H9 (cell line): ENCODE data around the gene PEX16. TPM values are rescaled to one million over a fixed set of nuclear protein-coding genes. Genes with fewer than 3 reads are reported as not detected.

Experiments
- DNase-seq: peaks from one replicate; pipeline ENCODE4 v3.0.0-alpha.2; 2017
- H2AFZ ChIP-seq: one replicate; pipeline ENCODE4 v1.6.1; 2013; ENCODE audit warnings: mild to moderate bottlenecking, low read length, control low read depth, moderate library complexity
- H2AK5ac ChIP-seq: 2 replicates; pipeline ENCODE4 v1.6.1; 2013; ENCODE audit warnings: low read length, control low read depth, mixed read lengths; ENCODE audit not compliant: insufficient read length
- H2BK120ac ChIP-seq: one replicate; pipeline ENCODE4 v1.6.1; 2013; ENCODE audit warnings: low read depth, mild to moderate bottlenecking, low read length, control low read depth, inconsistent platforms; ENCODE audit not compliant: poor library complexity, severe bottlenecking
- H2BK12ac ChIP-seq: 2 replicates; pipeline ENCODE4 v1.6.1; 2013; ENCODE audit warnings: low read length, control low read depth, mixed read lengths, low read depth; ENCODE audit not compliant: insufficient read length
- H2BK15ac ChIP-seq: 2 replicates; pipeline ENCODE4 v1.6.1; 2013; ENCODE audit warnings: low read depth, low read length, control low read depth
- H2BK20ac ChIP-seq: one replicate; pipeline ENCODE4 v1.6.1; 2013; ENCODE audit warnings: low read depth, mild to moderate bottlenecking, low read length, control low read depth, inconsistent platforms; ENCODE audit not compliant: poor library complexity, severe bottlenecking
- H2BK5ac ChIP-seq: 2 replicates; pipeline ENCODE4 v1.6.1; 2013; ENCODE audit warnings: low read length, control low read depth, mixed read lengths; ENCODE audit not compliant: insufficient read length
- H3K14ac ChIP-seq: 2 replicates; pipeline ENCODE4 v1.6.1; 2013; ENCODE audit warnings: low read length, control low read depth; ENCODE audit not compliant: insufficient read depth
- H3K18ac ChIP-seq: 2 replicates; pipeline ENCODE4 v1.6.1; 2013; ENCODE audit warnings: low read depth, mild to moderate bottlenecking, mixed read lengths, low read length, control low read depth; ENCODE audit not compliant: insufficient read length
- H3K23ac ChIP-seq: 2 replicates; pipeline ENCODE4 v1.6.1; 2013; ENCODE audit warnings: low read length, control low read depth, mixed read lengths, low read depth; ENCODE audit not compliant: insufficient read length
- H3K23me2 ChIP-seq: 2 replicates; pipeline ENCODE4 v1.6.1; 2013; ENCODE audit warnings: low read depth, mild to moderate bottlenecking, mixed read lengths, low read length, control low read depth; ENCODE audit not compliant: insufficient read length, poor library complexity, severe bottlenecking
- H3K27ac ChIP-seq: 2 replicates; pipeline ENCODE4 v1.5.1; 2013; ENCODE audit warnings: low read length, control low read depth, mixed read lengths, low read depth; ENCODE audit not compliant: insufficient read length
- H3K27me3 ChIP-seq: 2 replicates; pipeline ENCODE4 v1.6.1; 2013; ENCODE audit warnings: low read length, control low read depth, inconsistent platforms; ENCODE audit not compliant: insufficient read depth
- H3K4ac ChIP-seq: 2 replicates; pipeline ENCODE4 v1.6.1; 2013; ENCODE audit warnings: low read depth, mild to moderate bottlenecking, control low read depth, inconsistent platforms, low read length, moderate library complexity
- H3K4me1 ChIP-seq: 2 replicates; pipeline ENCODE4 v1.6.1; 2013; ENCODE audit warnings: low read length, control low read depth, inconsistent platforms; ENCODE audit not compliant: insufficient read depth
- H3K4me2 ChIP-seq: 2 replicates; pipeline ENCODE4 v1.6.1; 2013; ENCODE audit warnings: low read length, control low read depth, mixed read lengths; ENCODE audit not compliant: insufficient read length, insufficient read depth
- H3K56ac ChIP-seq: 2 replicates; pipeline ENCODE4 v1.6.1; 2013; ENCODE audit warnings: low read depth, mild to moderate bottlenecking, mixed read lengths, low read length, control low read depth; ENCODE audit not compliant: insufficient read length
- H3K79me1 ChIP-seq: 2 replicates; pipeline ENCODE4 v1.6.1; 2013; ENCODE audit warnings: low read depth, mild to moderate bottlenecking, moderate library complexity, low read length, control low read depth, inconsistent platforms; ENCODE audit not compliant: insufficient read depth, poor library complexity, severe bottlenecking
- H3K79me2 ChIP-seq: 2 replicates; pipeline ENCODE4 v1.6.1; 2013; ENCODE audit warnings: low read length, control low read depth, inconsistent platforms; ENCODE audit not compliant: insufficient read depth
- H3K9ac ChIP-seq: 2 replicates; pipeline ENCODE4 v1.6.1; 2013; ENCODE audit warnings: low read length, control low read depth, mixed read lengths; ENCODE audit not compliant: insufficient read length; ENCODE audit errors: extremely low read depth
- H3K9me3 ChIP-seq: one replicate; pipeline ENCODE4 v1.6.1; 2013; ENCODE audit warnings: low read depth, low read length, inconsistent platforms; ENCODE audit not compliant: control insufficient read depth
- H3T11ph ChIP-seq: one replicate; pipeline ENCODE4 v1.6.1; 2013; ENCODE audit warnings: mild to moderate bottlenecking, low read length, control low read depth, inconsistent platforms
- H4K20me1 ChIP-seq: one replicate; pipeline ENCODE4 v1.6.1; 2013; ENCODE audit not compliant: control insufficient read depth, insufficient read length, insufficient read depth
- H4K5ac ChIP-seq: 2 replicates; pipeline ENCODE4 v1.6.1; 2013; ENCODE audit warnings: low read depth, mild to moderate bottlenecking, mixed read lengths, low read length, control low read depth; ENCODE audit not compliant: insufficient read length
- H4K8ac ChIP-seq: replicated peaks from 2 replicates; pipeline ENCODE4 v1.6.1; 2013; ENCODE audit warnings: low read length, control low read depth, mixed read lengths, low read depth; ENCODE audit not compliant: insufficient read length
- H4K91ac ChIP-seq: 2 replicates; pipeline ENCODE4 v1.6.1; 2013; ENCODE audit warnings: low read depth, mild to moderate bottlenecking, moderate library complexity, mixed read lengths, low read length, control low read depth; ENCODE audit not compliant: insufficient read length
- H3K27ac Mint-ChIP-seq, 3 experiments: 2 replicates in 2 of 3; 3 replicates in 1 of 3; pipeline ENCODE4 v1.8.0; 2020 to 2021; ENCODE audit warnings: mixed read lengths in 3 of 3, mild to moderate bottlenecking in 1 of 3, moderate library complexity in 1 of 3
- H3K27me3 Mint-ChIP-seq: 2 replicates; pipeline ENCODE4 v1.8.0; 2021; ENCODE audit warnings: low read depth, mild to moderate bottlenecking, moderate library complexity, mixed read lengths
- H3K36me3 Mint-ChIP-seq, 3 experiments: 2 replicates in 2 of 3; 3 replicates in 1 of 3; pipeline ENCODE4 v1.8.0; 2020 to 2021; ENCODE audit warnings: low read depth in 3 of 3, mixed read lengths in 3 of 3; ENCODE audit not compliant: insufficient read depth in 1 of 3
- H3K4me1 Mint-ChIP-seq, 2 experiments: 2 replicates each; pipeline ENCODE4 v1.8.0; 2020; ENCODE audit warnings: mixed read lengths in 2 of 2
- H3K4me3 Mint-ChIP-seq, 2 experiments: 2 replicates in 1 of 2; 3 replicates in 1 of 2; pipeline ENCODE4 v1.8.0; 2020 to 2021; ENCODE audit warnings: mild to moderate bottlenecking in 2 of 2, mixed read lengths in 2 of 2, moderate library complexity in 1 of 2
- H3K9me3 Mint-ChIP-seq, 2 experiments: 2 replicates in 1 of 2; 3 replicates in 1 of 2; pipeline ENCODE4 v1.8.0; 2020; ENCODE audit warnings: mild to moderate bottlenecking in 2 of 2, mixed read lengths in 2 of 2, moderate library complexity in 1 of 2
- WGBS: extraction: QIAGEN DNeasy Blood & Tissue Kit; methylation state at CpG from one replicate; pipeline ENCODE4 v1.1.7; 2013; ENCODE audit warnings: missing lambda C conversion rate, low lambda C conversion rate, mixed read lengths; ENCODE audit not compliant: insufficient read length; ENCODE audit errors: extremely low coverage; 5-methylcytosine and 5-hydroxymethylcytosine counted together
- total RNA-seq: library from RNA; stranded (reverse); gene quantifications from 2 replicates; pipeline ENCODE4 v1.2.1, GENCODE V29; 2021
- TF ChIP-seq, protein P1 (sequence below): fragments of 200-600 bp; sonication (generic); conservative IDR thresholded peaks from 3 replicates; pipeline ENCODE4 v1.8.0; 2021; ENCODE audit warnings: antibody characterized with exemption, mild to moderate bottlenecking

The PEX16 gene
- total RNA-seq, 1 experiment from 2014 or later = 30.8 TPM

GRCh38 chr11:45886816-45887520, 30.7 kb downstream of the PEX16 start:
- Histone ChIP-seq H2BK15ac (no peak overlapping the region), H3K4ac (no peak overlapping the region), H4K91ac (no peak overlapping the region), H3K27ac (no peak overlapping the region), H3K23me2 (no peaks in the 10 kb centered on the region), H2BK5ac (no peak overlapping the region), H4K20me1 (no peaks in the 10 kb centered on the region), H3K56ac (no peak overlapping the region), H2BK120ac (no peak overlapping the region), H3K23ac (no peak overlapping the region), H3K9ac (no peak overlapping the region), H3K14ac (no peak overlapping the region; the same call in 1 of the 2 replicates), H3K4me2 (peak overlapping the region; percentile 10), H2AK5ac (no peak overlapping the region), H2BK12ac (no peak overlapping the region), H3K27me3 (no peaks in the 10 kb centered on the region), H3K18ac (no peak overlapping the region), H3K4me1 (0 out of 2 replicates have a peak, but pooled peaks cover 2% of the 10 kb centered on the region), H4K5ac (no peak overlapping the region), H3K79me2 (no peaks in the 10 kb centered on the region), H3K79me1 (no peaks in the 10 kb centered on the region), H2BK20ac (no peak overlapping the region), H4K8ac (no peak overlapping the region), H3T11ph (no peak overlapping the region), H2AFZ (no peak overlapping the region), H3K9me3 (no peaks in the 10 kb centered on the region)
- Mint-ChIP-seq H3K36me3 (peaks cover 0 to 7% (median 0%) of the 10 kb centered on the region in 3 experiments; a peak in 2 of 7 replicates), H3K27ac (no peak overlapping the region), H3K27me3 (peaks cover 10% of the 10 kb centered on the region), H3K9me3 (no peaks in the 10 kb centered on the region; a peak in 1 of 5 replicates), H3K4me1 (peaks cover 8 to 15% of the 10 kb centered on the region in 2 experiments), H3K4me3 (peak overlapping the region in 1 of 2 experiments; percentile 81; a peak in 3 of 5 replicates)
- no peak for DNase-seq
- TF ChIP-seq, protein P1, sequence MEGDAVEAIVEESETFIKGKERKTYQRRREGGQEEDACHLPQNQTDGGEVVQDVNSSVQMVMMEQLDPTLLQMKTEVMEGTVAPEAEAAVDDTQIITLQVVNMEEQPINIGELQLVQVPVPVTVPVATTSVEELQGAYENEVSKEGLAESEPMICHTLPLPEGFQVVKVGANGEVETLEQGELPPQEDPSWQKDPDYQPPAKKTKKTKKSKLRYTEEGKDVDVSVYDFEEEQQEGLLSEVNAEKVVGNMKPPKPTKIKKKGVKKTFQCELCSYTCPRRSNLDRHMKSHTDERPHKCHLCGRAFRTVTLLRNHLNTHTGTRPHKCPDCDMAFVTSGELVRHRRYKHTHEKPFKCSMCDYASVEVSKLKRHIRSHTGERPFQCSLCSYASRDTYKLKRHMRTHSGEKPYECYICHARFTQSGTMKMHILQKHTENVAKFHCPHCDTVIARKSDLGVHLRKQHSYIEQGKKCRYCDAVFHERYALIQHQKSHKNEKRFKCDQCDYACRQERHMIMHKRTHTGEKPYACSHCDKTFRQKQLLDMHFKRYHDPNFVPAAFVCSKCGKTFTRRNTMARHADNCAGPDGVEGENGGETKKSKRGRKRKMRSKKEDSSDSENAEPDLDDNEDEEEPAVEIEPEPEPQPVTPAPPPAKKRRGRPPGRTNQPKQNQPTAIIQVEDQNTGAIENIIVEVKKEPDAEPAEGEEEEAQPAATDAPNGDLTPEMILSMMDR = no peak
- WGBS = no CpG with 5 or more reads among the region's 4 CpGs
